ENCODE data around the gene RGR. TPM values are rescaled to one million over a fixed set of nuclear protein-coding genes. Genes with fewer than 3 reads are reported as not detected.
A peak's percentile ranks its signal among the peaks of the same experiment; 100 is the strongest.
"Not testable (repeated sequence)": the region's sequence is repeated elsewhere in the genome, so short reads cannot be mapped to it uniquely, and the experiment has no call there.

RGR gene
- total RNA-seq, 1 experiment from 2014 or later = not detected

- POLR2A ChIA-PET (ENCODE audit: unreplicated experiment) = no interaction called here
- H3K27me3 ChIP-seq (ENCODE audit: low read length) = no peaks in the 10 kb centered on the region
- no peaks in the 10 kb centered on the region for H3K36me3 ChIP-seq (ENCODE audit: low read depth, low read length)
- H3K9ac ChIP-seq (ENCODE audit: low read length) = no peak overlapping the region
- no peaks in the 10 kb centered on the region for H3F3A ChIP-seq (ENCODE audit: low read length, unreplicated experiment)
- TF ChIP-seq EZH2phosphoT487 (IDR thresholded peaks at IDR 0.05; ENCODE audit: borderline replicate concordance, low read length) (no peak), CTCF (conservative IDR thresholded peaks at IDR 0.05; ENCODE audit: low read depth, low read length) (no peak), EZH2 (IDR thresholded peaks at IDR 0.05; ENCODE audit: low read length, unreplicated experiment) (no peak)
- no peaks in the 10 kb centered on the region for H3K79me2 ChIP-seq (ENCODE audit: low read length)
- CTCF ChIA-PET = no interaction called here
- no peaks in the 10 kb centered on the region for H3K9me3 ChIP-seq (ENCODE audit: low read length)
- DNase-seq (no peak), ATAC-seq (peak; percentile 11; the same call in 1 of the 2 replicates)
- intact Hi-C loops (cut with micrococcal nuclease) = no loop called here
- BruUV-seq (replicated peaks) = no TSS peak
- no peaks in the 10 kb centered on the region for H4K20me1 ChIP-seq (ENCODE audit: low read length)
- no peak overlapping the region for H3K4me2 ChIP-seq (ENCODE audit: low read length)
- H3K4me1 ChIP-seq (ENCODE audit: insufficient read depth, low read length) = peaks cover 13% of the 10 kb centered on the region; the same call in 1 of the 2 replicates
- H3K4me3 ChIP-seq (ENCODE audit: low read length) = no peak overlapping the region
- H2AFZ ChIP-seq (ENCODE audit: low read length) = no peak overlapping the region
- H3K9me2 ChIP-seq (replicated peaks; ENCODE audit: low read length) = no peaks in the 10 kb centered on the region
- H3K27ac ChIP-seq (ENCODE audit: low read length) = no peak overlapping the region
These were observed 25.9 kb downstream of the RGR start for GRCh38 chr10:84270708-84271107.

DNA sequence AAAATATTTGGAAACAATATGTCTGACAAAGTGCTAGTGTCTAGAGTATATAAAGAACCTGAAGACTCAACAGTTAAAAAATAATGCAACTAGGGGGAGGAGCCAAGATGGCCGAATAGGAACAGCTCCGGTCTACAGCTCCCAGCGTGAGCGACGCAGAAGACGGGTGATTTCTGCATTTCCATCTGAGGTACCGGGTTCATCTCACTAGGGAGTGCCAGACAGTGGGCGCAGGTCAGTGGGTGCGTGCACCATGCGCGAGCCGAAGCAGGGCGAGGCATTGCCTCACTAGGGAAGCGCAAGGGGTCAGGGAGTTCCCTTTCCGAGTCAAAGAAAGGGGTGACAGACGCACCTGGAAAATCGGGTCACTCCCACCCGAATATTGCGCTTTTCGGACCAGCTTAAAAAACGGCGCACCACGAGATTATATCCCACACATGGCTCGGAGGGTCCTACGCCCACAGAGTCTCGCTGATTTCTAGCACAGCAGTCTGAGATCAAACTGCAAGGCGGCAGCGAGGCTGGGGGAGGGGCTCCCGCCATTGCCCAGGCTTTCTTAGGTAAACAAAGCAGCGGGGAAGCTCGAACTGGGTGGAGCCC is 35.1 kb downstream of the RGR start:
- ATAC-seq; H3K27ac ChIP-seq (ENCODE audit: low read length); H3K4me2 ChIP-seq (ENCODE audit: low read length); H3K36me3 ChIP-seq (ENCODE audit: low read depth, low read length); H3F3A ChIP-seq (ENCODE audit: low read length, unreplicated experiment); H3K9me2 ChIP-seq (replicated peaks; ENCODE audit: low read length); H4K20me1 ChIP-seq (ENCODE audit: low read length); H3K9ac ChIP-seq (ENCODE audit: low read length); H3K4me3 ChIP-seq (ENCODE audit: low read length); H3K9me3 ChIP-seq (ENCODE audit: low read length); DNase-seq; H3K4me1 ChIP-seq (ENCODE audit: insufficient read depth, low read length); intact Hi-C loops (cut with micrococcal nuclease); BruUV-seq (replicated peaks); POLR2A ChIA-PET (ENCODE audit: unreplicated experiment); CTCF ChIA-PET; H2AFZ ChIP-seq (ENCODE audit: low read length); H3K79me2 ChIP-seq (ENCODE audit: low read length): not testable (repeated sequence)
- peaks cover 14% of the 10 kb centered on the region; the same call in 1 of the 2 replicates for H3K27me3 ChIP-seq (ENCODE audit: low read length)

GRCh38 chr10:84286695-84287094 is 41.8 kb downstream of the RGR start:
- H3K9me2 ChIP-seq (replicated peaks; ENCODE audit: low read length) = no peaks in the 10 kb centered on the region
- H3K4me2 ChIP-seq (ENCODE audit: low read length) = no peak overlapping the region
- ATAC-seq (no peak), DNase-seq (no peak)
- H2AFZ ChIP-seq (ENCODE audit: low read length) = no peak overlapping the region
- CTCF ChIA-PET = no interaction called here
- H3K79me2 ChIP-seq (ENCODE audit: low read length) = no peaks in the 10 kb centered on the region
- H3K9me3 ChIP-seq (ENCODE audit: low read length) = no peaks in the 10 kb centered on the region
- no TSS peak for BruUV-seq (replicated peaks)
- POLR2A ChIA-PET (ENCODE audit: unreplicated experiment) = no interaction called here
- intact Hi-C loops (cut with micrococcal nuclease) = no loop called here
- no peak overlapping the region for H3K9ac ChIP-seq (ENCODE audit: low read length)
- H3K4me3 ChIP-seq (ENCODE audit: low read length) = no peak overlapping the region
- H3K27me3 ChIP-seq (ENCODE audit: low read length) = peaks cover 5% of the 10 kb centered on the region; the same call in 1 of the 2 replicates
- H3K4me1 ChIP-seq (ENCODE audit: insufficient read depth, low read length) = no peaks in the 10 kb centered on the region
- H3K27ac ChIP-seq (ENCODE audit: low read length) = no peak overlapping the region
- H3F3A ChIP-seq (ENCODE audit: low read length, unreplicated experiment) = no peaks in the 10 kb centered on the region
- no peaks in the 10 kb centered on the region for H4K20me1 ChIP-seq (ENCODE audit: low read length)
- no peaks in the 10 kb centered on the region for H3K36me3 ChIP-seq (ENCODE audit: low read depth, low read length)
- TF ChIP-seq EZH2phosphoT487 (IDR thresholded peaks at IDR 0.05; ENCODE audit: borderline replicate concordance, low read length) = no peak

GRCh38 chr10:84288151-84288550 is 43.3 kb downstream of the RGR start:
- H3K36me3 ChIP-seq (ENCODE audit: low read depth, low read length) = no peaks in the 10 kb centered on the region
- no peak overlapping the region for H3K27ac ChIP-seq (ENCODE audit: low read length)
- H3K79me2 ChIP-seq (ENCODE audit: low read length) = no peaks in the 10 kb centered on the region
- BruUV-seq (replicated peaks) = no TSS peak
- H3K9me2 ChIP-seq (replicated peaks; ENCODE audit: low read length) = no peaks in the 10 kb centered on the region
- no peak for TF ChIP-seq CTCF (conservative IDR thresholded peaks at IDR 0.05; ENCODE audit: low read depth, low read length)
- no peak for TF ChIP-seq EZH2 (IDR thresholded peaks at IDR 0.05; ENCODE audit: low read length, unreplicated experiment)
- no peak for TF ChIP-seq EZH2phosphoT487 (IDR thresholded peaks at IDR 0.05; ENCODE audit: borderline replicate concordance, low read length)
- H3K4me1 ChIP-seq (ENCODE audit: insufficient read depth, low read length) = no peaks in the 10 kb centered on the region
- intact Hi-C loops (cut with micrococcal nuclease) = no loop called here
- H3K4me3 ChIP-seq (ENCODE audit: low read length) = no peak overlapping the region
- H3K4me2 ChIP-seq (ENCODE audit: low read length) = no peak overlapping the region
- H2AFZ ChIP-seq (ENCODE audit: low read length) = no peak overlapping the region
- POLR2A ChIA-PET (ENCODE audit: unreplicated experiment) = no interaction called here
- CTCF ChIA-PET = no interaction called here
- no peaks in the 10 kb centered on the region for H3F3A ChIP-seq (ENCODE audit: low read length, unreplicated experiment)
- DNase-seq (no peak), ATAC-seq (no peak)
- no peaks in the 10 kb centered on the region for H4K20me1 ChIP-seq (ENCODE audit: low read length)
- H3K9ac ChIP-seq (ENCODE audit: low read length) = no peak overlapping the region
- H3K9me3 ChIP-seq (ENCODE audit: low read length) = no peaks in the 10 kb centered on the region
- peaks cover 5% of the 10 kb centered on the region; the same call in 1 of the 2 replicates for H3K27me3 ChIP-seq (ENCODE audit: low read length)

Measured in PC-3 (cell line).